GM23338 (cell line): ENCODE results near the gene ASPSCR1. TPM values are rescaled to one million over a fixed set of nuclear protein-coding genes. Genes with fewer than 3 reads are reported as not detected.

Experiments used
- ATAC-seq: fragments of 200-7000 bp; cut with Tn5 transposase; 3 replicates; pipeline ENCODE4 v1.9.1; 2020
- DNase-seq: peaks from one replicate; pipeline ENCODE4 v3.0.0-alpha.2; 2015; ENCODE audit warnings: low spot score
- H2AFZ ChIP-seq: fragments of 200-600 bp; sonication (generic); 2 replicates; pipeline ENCODE4 v1.8.0; 2016; ENCODE audit warnings: antibody characterized with exemption, mild to moderate bottlenecking, moderate library complexity
- H3F3A ChIP-seq: fragments of 200-600 bp; sonication (generic); replicated peaks from 2 replicates; pipeline ENCODE4 v1.8.0; 2017; ENCODE audit warnings: antibody characterized with exemption, mixed run types, low read depth
- H3K27ac ChIP-seq: fragments of 200-600 bp; sonication (generic); 2 replicates; pipeline ENCODE4 v1.6.1; 2016; ENCODE audit warnings: low read depth
- H3K27me3 ChIP-seq: fragments of 200-600 bp; sonication (generic); 2 replicates; pipeline ENCODE4 v1.8.0; 2016; ENCODE audit warnings: mild to moderate bottlenecking, mixed run types, moderate library complexity; ENCODE audit not compliant: insufficient read depth
- H3K36me3 ChIP-seq: fragments of 200-600 bp; sonication (generic); 2 replicates; pipeline ENCODE4 v1.8.0; 2016; ENCODE audit warnings: mild to moderate bottlenecking; ENCODE audit not compliant: insufficient read depth
- H3K4me1 ChIP-seq: fragments of 200-600 bp; sonication (generic); 2 replicates; pipeline ENCODE4 v1.8.0; 2016; ENCODE audit warnings: mild to moderate bottlenecking, moderate library complexity; ENCODE audit not compliant: insufficient read depth
- H3K4me2 ChIP-seq: fragments of 200-600 bp; sonication (generic); 2 replicates; pipeline ENCODE4 v1.7.1; 2017; ENCODE audit warnings: mixed run types
- H3K4me3 ChIP-seq: fragments of 200-600 bp; sonication (generic); 2 replicates; pipeline ENCODE4 v1.6.1; 2016; ENCODE audit warnings: mixed run types
- H3K79me2 ChIP-seq: fragments of 200-600 bp; sonication (generic); replicated peaks from 2 replicates; pipeline ENCODE4 v1.8.0; 2017; ENCODE audit warnings: mild to moderate bottlenecking; ENCODE audit not compliant: insufficient read depth
- H3K9me2 ChIP-seq: fragments of 200-600 bp; sonication (generic); 2 replicates; pipeline ENCODE4 v1.8.0; 2017; ENCODE audit not compliant: insufficient read depth
- H4K20me1 ChIP-seq: fragments of 200-600 bp; sonication (generic); replicated peaks from 2 replicates; pipeline ENCODE4 v1.8.0; 2017; ENCODE audit warnings: mild to moderate bottlenecking; ENCODE audit not compliant: insufficient read depth
- H3K27ac Mint-ChIP-seq: 2 replicates; pipeline ENCODE4 v1.8.0; 2020; ENCODE audit warnings: inconsistent platforms, mild to moderate bottlenecking, moderate library complexity, mixed read lengths
- H3K27me3 Mint-ChIP-seq: 3 replicates; pipeline ENCODE4 v1.8.0; 2022; ENCODE audit warnings: low read depth, mild to moderate bottlenecking, moderate library complexity, mixed read lengths, inconsistent platforms; ENCODE audit not compliant: insufficient read depth, poor library complexity
- H3K36me3 Mint-ChIP-seq: 3 replicates; pipeline ENCODE4 v1.8.0; 2021; ENCODE audit warnings: low read depth, mild to moderate bottlenecking, inconsistent platforms, moderate library complexity, mixed read lengths
- H3K4me1 Mint-ChIP-seq: 3 replicates; pipeline ENCODE4 v1.8.0; 2020; ENCODE audit warnings: mild to moderate bottlenecking, inconsistent platforms, mixed read lengths
- H3K4me3 Mint-ChIP-seq: 3 replicates; pipeline ENCODE4 v1.8.0; 2021; ENCODE audit warnings: moderate library complexity, mild to moderate bottlenecking, inconsistent platforms, mixed read lengths
- H3K9me3 Mint-ChIP-seq: 3 replicates; pipeline ENCODE4 v1.8.0; 2020; ENCODE audit warnings: moderate library complexity, mild to moderate bottlenecking, inconsistent platforms, mixed read lengths
- CREB1 ChIP-seq: fragments of 250-450 bp; sonication (Bioruptor Pico); IDR thresholded peaks from 2 replicates; pipeline ENCODE4 v1.5.0; 2020; ENCODE audit warnings: low read depth, mild to moderate bottlenecking, moderate library complexity
- EZH2 ChIP-seq: fragments of 200-600 bp; sonication (generic); IDR thresholded peaks from one replicate; pipeline ENCODE4 v1.8.0; 2017; ENCODE audit warnings: antibody characterized with exemption, mild to moderate bottlenecking, low read depth; ENCODE audit not compliant: unreplicated experiment
- EZH2phosphoT487 ChIP-seq: fragments of 200-600 bp; sonication (generic); IDR thresholded peaks from one replicate; pipeline ENCODE4 v1.8.1; 2018; ENCODE audit warnings: antibody characterized with exemption; ENCODE audit not compliant: unreplicated experiment
- JUNB ChIP-seq: IDR thresholded peaks from one replicate; pipeline ENCODE4 v1.6.1; 2016; ENCODE audit warnings: antibody characterized with exemption; ENCODE audit not compliant: unreplicated experiment
- NANOG ChIP-seq: IDR thresholded peaks from 2 replicates; pipeline ENCODE4 v1.6.1; 2016; ENCODE audit warnings: antibody characterized with exemption, borderline replicate concordance
- POLR2AphosphoS5 ChIP-seq: IDR thresholded peaks from 2 replicates; pipeline ENCODE4 v1.6.1; 2016; ENCODE audit warnings: antibody characterized with exemption, low read depth
- STAT1 ChIP-seq: IDR thresholded peaks from one replicate; pipeline ENCODE4 v1.6.1; 2016; ENCODE audit warnings: antibody characterized with exemption; ENCODE audit not compliant: unreplicated experiment
- ZNF114 ChIP-seq: fragments of 250-450 bp; sonication (Bioruptor Pico); IDR thresholded peaks from 2 replicates; pipeline ENCODE4 v1.5.0; 2020; ENCODE audit warnings: mild to moderate bottlenecking, moderate library complexity
- ZNF331 ChIP-seq: fragments of 250-450 bp; sonication (Bioruptor Pico); IDR thresholded peaks from 2 replicates; pipeline ENCODE4 v1.5.0; 2020; ENCODE audit warnings: low read depth, mild to moderate bottlenecking, moderate library complexity
- polyA plus RNA-seq: library from polyadenylated mRNA; unstranded; fragments of >200 nt; fragmentation: Nextera tagmentation; extraction: Ambion mirVana; gene quantifications from 2 replicates; pipeline ENCODE4 v1.2.1, GENCODE V29; 2016
- total RNA-seq: library from RNA; depleted of rRNA; stranded (reverse); fragments of >200 nt; shearing (Covaris generic); gene quantifications from 2 replicates; pipeline ENCODE4 v1.2.3, GENCODE V29; 2014
- TF ChIP-seq, protein P1 (sequence below), 2 experiments: fragments of 200-600 bp in 1 of 2; sonication (generic) in 1 of 2; conservative IDR thresholded peaks; 2 replicates each; pipeline versions ENCODE4 v1.5.1 to v1.6.1; 2016 to 2017; ENCODE audit warnings: antibody characterized with exemption in 2 of 2, low read depth in 2 of 2, mild to moderate bottlenecking in 2 of 2, moderate library complexity in 1 of 2
- TF ChIP-seq, protein P2 (sequence below): IDR thresholded peaks from one replicate; pipeline ENCODE4 v1.6.1; 2018; ENCODE audit warnings: antibody characterized with exemption; ENCODE audit not compliant: unreplicated experiment
- TF ChIP-seq, protein P3 (sequence below): IDR thresholded peaks from 2 replicates; pipeline ENCODE4 v1.6.1; 2016; ENCODE audit warnings: antibody characterized with exemption

ASPSCR1 gene
- total and polyA plus RNA-seq, 2 experiments from 2014 or later: 44.2 to 46.9 TPM

DNA sequence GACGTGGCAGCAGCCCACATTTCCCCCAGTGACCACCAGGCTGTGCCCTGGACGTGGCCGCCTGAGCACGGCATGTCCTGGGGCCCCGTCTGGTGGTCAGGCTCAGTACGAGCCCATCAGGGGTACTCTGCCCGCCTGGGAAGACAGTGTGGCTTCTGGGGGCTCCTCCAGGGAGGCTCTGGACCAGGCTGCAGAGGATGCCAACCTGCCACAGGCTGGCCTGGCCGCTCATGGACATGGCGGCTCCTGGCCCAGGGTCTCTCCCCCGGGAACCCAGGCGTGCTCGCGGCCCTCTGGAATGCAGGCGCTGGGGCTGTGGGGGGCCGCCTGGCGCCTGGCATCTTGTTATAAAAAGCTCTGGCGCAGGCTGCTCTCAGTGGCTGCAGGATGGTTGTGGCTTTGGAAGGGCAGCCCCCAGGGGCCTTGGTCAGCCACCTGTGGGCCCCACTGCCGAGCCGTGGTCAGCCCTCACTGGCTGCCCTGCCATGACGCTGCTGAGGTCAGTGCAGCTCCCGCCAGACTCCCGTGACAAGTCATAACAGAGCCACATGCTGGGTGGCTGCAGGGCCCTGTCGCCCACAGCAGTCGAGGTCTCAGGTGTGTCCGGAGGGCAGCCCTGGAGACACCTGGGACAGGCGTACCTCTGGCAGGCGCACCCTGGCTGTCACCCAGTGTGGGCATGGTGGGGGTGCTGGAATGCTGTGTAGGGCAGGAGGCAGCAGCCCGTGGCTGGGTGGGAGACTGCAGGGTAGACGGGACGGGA lies 30.2 kb downstream of the ASPSCR1 start:
- ATAC-seq (no peak; the same call in 2 of the 3 replicates), DNase-seq (no peak)
- Histone ChIP-seq H3K27me3 (no peaks in the 10 kb centered on the region), H3F3A (0 out of 2 replicates have a peak, but pooled peaks cover 2% of the 10 kb centered on the region), H3K4me2 (no peak overlapping the region), H3K36me3 (no peaks in the 10 kb centered on the region), H3K79me2 (no peaks in the 10 kb centered on the region), H2AFZ (no peak overlapping the region), H3K4me3 (no peak overlapping the region), H3K9me2 (no peaks in the 10 kb centered on the region), H4K20me1 (no peaks in the 10 kb centered on the region), H3K27ac (no peak overlapping the region), H3K4me1 (no peaks in the 10 kb centered on the region)
- no peak overlapping the region for H3K4me3 Mint-ChIP-seq
- no peak for TF ChIP-seq NANOG
- no peak for TF ChIP-seq ZNF331 (CRISPR knock-in tag)
- TF ChIP-seq, protein P1, sequence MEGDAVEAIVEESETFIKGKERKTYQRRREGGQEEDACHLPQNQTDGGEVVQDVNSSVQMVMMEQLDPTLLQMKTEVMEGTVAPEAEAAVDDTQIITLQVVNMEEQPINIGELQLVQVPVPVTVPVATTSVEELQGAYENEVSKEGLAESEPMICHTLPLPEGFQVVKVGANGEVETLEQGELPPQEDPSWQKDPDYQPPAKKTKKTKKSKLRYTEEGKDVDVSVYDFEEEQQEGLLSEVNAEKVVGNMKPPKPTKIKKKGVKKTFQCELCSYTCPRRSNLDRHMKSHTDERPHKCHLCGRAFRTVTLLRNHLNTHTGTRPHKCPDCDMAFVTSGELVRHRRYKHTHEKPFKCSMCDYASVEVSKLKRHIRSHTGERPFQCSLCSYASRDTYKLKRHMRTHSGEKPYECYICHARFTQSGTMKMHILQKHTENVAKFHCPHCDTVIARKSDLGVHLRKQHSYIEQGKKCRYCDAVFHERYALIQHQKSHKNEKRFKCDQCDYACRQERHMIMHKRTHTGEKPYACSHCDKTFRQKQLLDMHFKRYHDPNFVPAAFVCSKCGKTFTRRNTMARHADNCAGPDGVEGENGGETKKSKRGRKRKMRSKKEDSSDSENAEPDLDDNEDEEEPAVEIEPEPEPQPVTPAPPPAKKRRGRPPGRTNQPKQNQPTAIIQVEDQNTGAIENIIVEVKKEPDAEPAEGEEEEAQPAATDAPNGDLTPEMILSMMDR (conservative IDR thresholded peaks at IDR 0.05; ENCODE audit: low read depth in 2 of 2): peak in 1 of 2 experiments; percentile 31; a peak in 1 of 4 replicates
- no peak overlapping the region for H3K27ac Mint-ChIP-seq
- H3K4me1 Mint-ChIP-seq: no peaks in the 10 kb centered on the region
- H3K36me3 Mint-ChIP-seq: no peaks in the 10 kb centered on the region
- no peaks in the 10 kb centered on the region for H3K9me3 Mint-ChIP-seq
- H3K27me3 Mint-ChIP-seq: peaks cover 14% of the 10 kb centered on the region

DNA sequence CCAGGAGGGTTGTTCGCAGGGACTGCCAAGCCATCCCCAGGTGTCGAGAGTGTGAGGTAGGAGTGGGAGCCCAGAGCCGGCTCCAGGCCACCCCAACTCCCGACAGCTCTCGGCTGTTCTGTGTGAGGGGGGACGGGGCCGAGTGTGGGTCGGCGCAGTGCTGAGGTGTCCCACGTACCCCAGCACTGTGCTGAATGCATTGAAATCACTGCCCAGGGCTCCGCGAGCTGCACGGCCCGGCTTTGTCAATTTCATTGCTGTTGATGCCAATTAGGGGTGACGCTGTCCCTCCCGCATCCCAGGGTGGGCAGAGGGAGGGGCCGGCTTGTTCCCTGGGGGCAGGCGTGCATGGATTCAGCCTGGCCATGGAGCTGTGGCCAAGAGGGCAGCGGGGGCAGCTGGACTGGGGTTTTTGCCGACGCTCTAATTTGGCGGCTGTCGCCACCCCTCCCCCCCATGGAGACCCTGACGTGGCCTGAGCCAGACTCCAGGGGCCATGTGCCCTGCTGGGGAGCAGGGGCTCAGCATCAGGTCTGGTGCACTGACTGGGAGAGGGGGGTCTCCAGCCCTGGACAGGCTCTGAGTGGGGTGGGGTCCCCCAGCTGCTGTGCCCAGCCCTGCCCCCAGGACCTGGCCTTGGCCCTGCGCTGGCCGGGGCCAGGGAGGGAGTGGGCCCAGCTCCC lies 31.0 kb downstream of the ASPSCR1 start:
- DNase-seq: no peak
- no peak overlapping the region for H3K27ac ChIP-seq
- Mint-ChIP-seq H3K4me3 (no peak overlapping the region), H3K4me1 (no peaks in the 10 kb centered on the region), H3K27me3 (peaks cover 10% of the 10 kb centered on the region), H3K27ac (no peak overlapping the region), H3K9me3 (no peaks in the 10 kb centered on the region), H3K36me3 (no peaks in the 10 kb centered on the region)
- no peak for ATAC-seq
- no peaks in the 10 kb centered on the region for H3K27me3 ChIP-seq
- no peak overlapping the region for H2AFZ ChIP-seq
- H3F3A ChIP-seq: no peaks in the 10 kb centered on the region
- H3K4me1 ChIP-seq: no peaks in the 10 kb centered on the region
- no peaks in the 10 kb centered on the region for H3K9me2 ChIP-seq
- H4K20me1 ChIP-seq: no peaks in the 10 kb centered on the region
- H3K79me2 ChIP-seq: no peaks in the 10 kb centered on the region
- no peaks in the 10 kb centered on the region for H3K36me3 ChIP-seq
- no peak overlapping the region for H3K4me2 ChIP-seq
- H3K4me3 ChIP-seq: no peak overlapping the region
- TF ChIP-seq NANOG: no peak
- TF ChIP-seq POLR2AphosphoS5: no peak
- TF ChIP-seq, protein P2, sequence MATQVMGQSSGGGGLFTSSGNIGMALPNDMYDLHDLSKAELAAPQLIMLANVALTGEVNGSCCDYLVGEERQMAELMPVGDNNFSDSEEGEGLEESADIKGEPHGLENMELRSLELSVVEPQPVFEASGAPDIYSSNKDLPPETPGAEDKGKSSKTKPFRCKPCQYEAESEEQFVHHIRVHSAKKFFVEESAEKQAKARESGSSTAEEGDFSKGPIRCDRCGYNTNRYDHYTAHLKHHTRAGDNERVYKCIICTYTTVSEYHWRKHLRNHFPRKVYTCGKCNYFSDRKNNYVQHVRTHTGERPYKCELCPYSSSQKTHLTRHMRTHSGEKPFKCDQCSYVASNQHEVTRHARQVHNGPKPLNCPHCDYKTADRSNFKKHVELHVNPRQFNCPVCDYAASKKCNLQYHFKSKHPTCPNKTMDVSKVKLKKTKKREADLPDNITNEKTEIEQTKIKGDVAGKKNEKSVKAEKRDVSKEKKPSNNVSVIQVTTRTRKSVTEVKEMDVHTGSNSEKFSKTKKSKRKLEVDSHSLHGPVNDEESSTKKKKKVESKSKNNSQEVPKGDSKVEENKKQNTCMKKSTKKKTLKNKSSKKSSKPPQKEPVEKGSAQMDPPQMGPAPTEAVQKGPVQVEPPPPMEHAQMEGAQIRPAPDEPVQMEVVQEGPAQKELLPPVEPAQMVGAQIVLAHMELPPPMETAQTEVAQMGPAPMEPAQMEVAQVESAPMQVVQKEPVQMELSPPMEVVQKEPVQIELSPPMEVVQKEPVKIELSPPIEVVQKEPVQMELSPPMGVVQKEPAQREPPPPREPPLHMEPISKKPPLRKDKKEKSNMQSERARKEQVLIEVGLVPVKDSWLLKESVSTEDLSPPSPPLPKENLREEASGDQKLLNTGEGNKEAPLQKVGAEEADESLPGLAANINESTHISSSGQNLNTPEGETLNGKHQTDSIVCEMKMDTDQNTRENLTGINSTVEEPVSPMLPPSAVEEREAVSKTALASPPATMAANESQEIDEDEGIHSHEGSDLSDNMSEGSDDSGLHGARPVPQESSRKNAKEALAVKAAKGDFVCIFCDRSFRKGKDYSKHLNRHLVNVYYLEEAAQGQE: no peak
- TF ChIP-seq, protein P3, sequence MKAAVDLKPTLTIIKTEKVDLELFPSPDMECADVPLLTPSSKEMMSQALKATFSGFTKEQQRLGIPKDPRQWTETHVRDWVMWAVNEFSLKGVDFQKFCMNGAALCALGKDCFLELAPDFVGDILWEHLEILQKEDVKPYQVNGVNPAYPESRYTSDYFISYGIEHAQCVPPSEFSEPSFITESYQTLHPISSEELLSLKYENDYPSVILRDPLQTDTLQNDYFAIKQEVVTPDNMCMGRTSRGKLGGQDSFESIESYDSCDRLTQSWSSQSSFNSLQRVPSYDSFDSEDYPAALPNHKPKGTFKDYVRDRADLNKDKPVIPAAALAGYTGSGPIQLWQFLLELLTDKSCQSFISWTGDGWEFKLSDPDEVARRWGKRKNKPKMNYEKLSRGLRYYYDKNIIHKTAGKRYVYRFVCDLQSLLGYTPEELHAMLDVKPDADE: no peak
- TF ChIP-seq STAT1: no peak
- no peak for TF ChIP-seq JUNB
- TF ChIP-seq ZNF114 (CRISPR knock-in tag): no peak
- TF ChIP-seq ZNF331 (CRISPR knock-in tag): no peak
- TF ChIP-seq, protein P1 (conservative IDR thresholded peaks at IDR 0.05; ENCODE audit: low read depth in 2 of 2): no peak
- no peak for TF ChIP-seq EZH2
- no peak for TF ChIP-seq CREB1 (CRISPR knock-in tag)
- TF ChIP-seq EZH2phosphoT487: no peak
